ENCODE data around the gene PPP4R2.
"Not testable (repeated sequence)": the region's sequence is repeated elsewhere in the genome, so short reads cannot be mapped to it uniquely, and the experiment has no call there.

The PPP4R2 gene

GRCh38 chr3:73060302-73060723 lies 63.7 kb downstream of the PPP4R2 start:
- no peak overlapping the region for H3K27ac ChIP-seq (ENCODE audit: insufficient read depth in 1 of 2, low read depth in 1 of 2, low read length in 2 of 2, poor library complexity in 1 of 2, severe bottlenecking in 2 of 2)
- H3K4me3 ChIP-seq (ENCODE audit: control insufficient read depth in 1 of 7, extremely low read depth in 1 of 7, insufficient read depth in 4 of 7, low read depth in 2 of 7, low read length in 6 of 7): no peak overlapping the region
- no CpG with 5 or more reads among the region's 1 CpG for WGBS (ENCODE audit: insufficient coverage)
- no peaks in the 10 kb centered on the region for H3K9me3 ChIP-seq (ENCODE audit: control extremely low read depth in 1 of 5, control insufficient read depth in 4 of 5, insufficient read depth in 2 of 5, low read depth in 1 of 5, low read length in 4 of 5)
- no peak for DNase-seq
- ChIA-PET CTCF (interaction anchor here (1.0 to 1.8 kb wide), 2 partner anchors 209 to 395 kb away, joined by 3 to 6 read pairs; no protein-coding TSS in a partner anchor), POLR2A (no interaction called here)
- H3K27me3 ChIP-seq (replicated peaks in 2 of 5; ENCODE audit: control insufficient read depth in 4 of 5, insufficient read depth in 5 of 5, low read length in 4 of 5): no peaks in the 10 kb centered on the region
- peaks cover 10 to 48% (median 33%) of the 10 kb centered on the region in 4 experiments for H3K36me3 ChIP-seq (ENCODE audit: control insufficient read depth in 4 of 4, insufficient read depth in 4 of 4, low read length in 3 of 4)
- peaks cover 0 to 2% (median under 1%) of the 10 kb centered on the region in 4 experiments for H3K4me1 ChIP-seq (ENCODE audit: control extremely low read depth in 1 of 4, control insufficient read depth in 4 of 4, insufficient read depth in 4 of 4, low read length in 3 of 4)

DNA sequence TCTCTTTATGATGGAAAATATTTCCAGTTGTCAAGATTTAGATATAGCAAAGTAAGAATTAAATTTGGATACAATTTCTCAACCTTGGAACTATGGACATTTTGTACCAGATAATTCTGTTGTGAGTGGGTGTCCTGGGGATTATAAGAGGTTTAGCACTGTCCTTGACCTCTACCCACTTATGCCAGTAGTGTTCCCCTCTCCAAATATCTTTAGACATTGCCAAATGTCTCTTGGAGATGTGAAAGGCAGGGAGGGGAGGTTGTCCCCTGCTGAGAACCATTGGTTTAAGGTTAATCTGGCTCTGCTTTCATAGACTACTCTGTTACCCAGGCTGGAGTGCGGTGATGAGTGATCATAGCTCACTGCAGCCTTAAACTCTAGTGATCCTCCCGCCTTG lies 64.8 kb downstream of the PPP4R2 start, which contains the start of gene EBLN2:
EBLN2 (plus strand) TSS at position 244 of the 400 bp plus-strand sequence. CDS start 423 bp downstream, outside the sequence.
- Histone ChIP-seq H3K9me3 (ENCODE audit: control extremely low read depth in 1 of 5, control insufficient read depth in 4 of 5, insufficient read depth in 2 of 5, low read depth in 1 of 5, low read length in 4 of 5) (no peaks in the 10 kb centered on the region), H3K27me3 (replicated peaks in 2 of 5; ENCODE audit: control insufficient read depth in 4 of 5, insufficient read depth in 5 of 5, low read length in 4 of 5) (no peaks in the 10 kb centered on the region), H3K27ac (ENCODE audit: insufficient read depth in 1 of 2, low read depth in 1 of 2, low read length in 2 of 2, poor library complexity in 1 of 2, severe bottlenecking in 2 of 2) (no peak within 1 kb of the TSS), H3K36me3 (ENCODE audit: control insufficient read depth in 4 of 4, insufficient read depth in 4 of 4, low read length in 3 of 4) (peaks cover 10 to 50% (median 33%) of the 10 kb centered on the region in 4 experiments), H3K4me3 (ENCODE audit: control insufficient read depth in 1 of 7, extremely low read depth in 1 of 7, insufficient read depth in 4 of 7, low read depth in 2 of 7, low read length in 6 of 7) (no peak within 1 kb of the TSS), H3K4me1 (ENCODE audit: control extremely low read depth in 1 of 4, control insufficient read depth in 4 of 4, insufficient read depth in 4 of 4, low read length in 3 of 4) (no peaks in the 10 kb centered on the region)
- 100% methylated on average over 1 of the region's 2 CpGs for WGBS (ENCODE audit: insufficient coverage)
- DNase-seq: no peak
- POLR2A ChIA-PET: no interaction called here
- CTCF ChIA-PET: interaction anchor here (1.0 kb wide), 1 partner anchor 396 kb away, joined by 3 read pairs; no protein-coding TSS in a partner anchor

- H3K27ac ChIP-seq (ENCODE audit: insufficient read depth in 1 of 2, low read depth in 1 of 2, low read length in 2 of 2, poor library complexity in 1 of 2, severe bottlenecking in 2 of 2); H3K27me3 ChIP-seq (replicated peaks in 2 of 5; ENCODE audit: control insufficient read depth in 4 of 5, insufficient read depth in 5 of 5, low read length in 4 of 5); H3K9me3 ChIP-seq (ENCODE audit: control extremely low read depth in 1 of 5, control insufficient read depth in 4 of 5, insufficient read depth in 2 of 5, low read depth in 1 of 5, low read length in 4 of 5); POLR2A ChIA-PET; DNase-seq; H3K4me1 ChIP-seq (ENCODE audit: control extremely low read depth in 1 of 4, control insufficient read depth in 4 of 4, insufficient read depth in 4 of 4, low read length in 3 of 4); H3K4me3 ChIP-seq (ENCODE audit: control insufficient read depth in 1 of 7, extremely low read depth in 1 of 7, insufficient read depth in 4 of 7, low read depth in 2 of 7, low read length in 6 of 7): not testable (repeated sequence)
- CTCF ChIA-PET: interaction anchor here (0.7 to 1.3 kb wide), 2 partner anchors 42 to 121 kb away, joined by 3 read pairs; no protein-coding TSS in a partner anchor
- peaks cover 7 to 49% (median 31%) of the 10 kb centered on the region in 4 experiments for H3K36me3 ChIP-seq (ENCODE audit: control insufficient read depth in 4 of 4, insufficient read depth in 4 of 4, low read length in 3 of 4)
These were observed 69.6 kb downstream of the PPP4R2 start for GRCh38 chr3:73066243-73066642.

- Histone ChIP-seq H3K4me1 (ENCODE audit: control extremely low read depth in 1 of 4, control insufficient read depth in 4 of 4, insufficient read depth in 4 of 4, low read length in 3 of 4) (peaks cover 0 to 4% (median 0%) of the 10 kb centered on the region in 4 experiments), H3K9me3 (ENCODE audit: control extremely low read depth in 1 of 5, control insufficient read depth in 4 of 5, insufficient read depth in 2 of 5, low read depth in 1 of 5, low read length in 4 of 5) (no peaks in the 10 kb centered on the region), H3K27ac (ENCODE audit: insufficient read depth in 1 of 2, low read depth in 1 of 2, low read length in 2 of 2, poor library complexity in 1 of 2, severe bottlenecking in 2 of 2) (no peak overlapping the region), H3K4me3 (ENCODE audit: control insufficient read depth in 1 of 7, extremely low read depth in 1 of 7, insufficient read depth in 4 of 7, low read depth in 2 of 7, low read length in 6 of 7) (no peak overlapping the region), H3K27me3 (replicated peaks in 2 of 5; ENCODE audit: control insufficient read depth in 4 of 5, insufficient read depth in 5 of 5, low read length in 4 of 5) (no peaks in the 10 kb centered on the region), H3K36me3 (ENCODE audit: control insufficient read depth in 4 of 4, insufficient read depth in 4 of 4, low read length in 3 of 4) (peaks cover 3 to 30% (median 17%) of the 10 kb centered on the region in 4 experiments)
- DNase-seq: no peak
- WGBS (ENCODE audit: insufficient coverage): 100% methylated on average over 1 of the region's 3 CpGs
- ChIA-PET POLR2A (no interaction called here), CTCF (no interaction called here)
These were observed 71.8 kb downstream of the PPP4R2 start for GRCh38 chr3:73068419-73068818.

DNA sequence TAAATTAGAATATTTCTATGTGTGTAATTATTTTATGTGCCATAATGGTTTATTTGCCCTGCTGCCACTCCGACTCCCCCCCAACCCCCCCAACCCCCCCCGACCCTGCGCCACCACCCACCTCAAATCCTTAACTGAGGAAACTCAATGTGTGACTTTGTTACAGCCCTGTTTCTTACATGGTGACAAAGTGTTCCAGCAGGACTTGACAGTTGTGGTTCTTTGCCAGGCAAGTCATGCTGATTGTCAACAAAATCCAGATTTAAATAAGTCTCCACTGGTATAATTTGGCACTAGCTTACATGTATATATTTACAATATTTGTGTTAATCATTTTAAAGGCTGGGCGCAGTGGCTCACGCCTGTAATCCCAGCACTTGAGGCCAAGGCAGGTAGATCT lies 72.6 kb downstream of the PPP4R2 start:
- Histone ChIP-seq H3K4me3 (ENCODE audit: control insufficient read depth in 1 of 7, extremely low read depth in 1 of 7, insufficient read depth in 4 of 7, low read depth in 2 of 7, low read length in 6 of 7) (no peak overlapping the region), H3K9me3 (ENCODE audit: control extremely low read depth in 1 of 5, control insufficient read depth in 4 of 5, insufficient read depth in 2 of 5, low read depth in 1 of 5, low read length in 4 of 5) (no peaks in the 10 kb centered on the region), H3K27me3 (replicated peaks in 2 of 5; ENCODE audit: control insufficient read depth in 4 of 5, insufficient read depth in 5 of 5, low read length in 4 of 5) (no peaks in the 10 kb centered on the region), H3K36me3 (ENCODE audit: control insufficient read depth in 4 of 4, insufficient read depth in 4 of 4, low read length in 3 of 4) (peaks cover 3 to 22% (median 13%) of the 10 kb centered on the region in 4 experiments), H3K27ac (ENCODE audit: insufficient read depth in 1 of 2, low read depth in 1 of 2, low read length in 2 of 2, poor library complexity in 1 of 2, severe bottlenecking in 2 of 2) (no peak overlapping the region), H3K4me1 (ENCODE audit: control extremely low read depth in 1 of 4, control insufficient read depth in 4 of 4, insufficient read depth in 4 of 4, low read length in 3 of 4) (peaks cover 0 to 4% (median 0%) of the 10 kb centered on the region in 4 experiments)
- no peak for DNase-seq
- 92% methylated on average over 2 of the region's 5 CpGs for WGBS (ENCODE audit: insufficient coverage)
- ChIA-PET POLR2A (no interaction called here), CTCF (no interaction called here)

DNA sequence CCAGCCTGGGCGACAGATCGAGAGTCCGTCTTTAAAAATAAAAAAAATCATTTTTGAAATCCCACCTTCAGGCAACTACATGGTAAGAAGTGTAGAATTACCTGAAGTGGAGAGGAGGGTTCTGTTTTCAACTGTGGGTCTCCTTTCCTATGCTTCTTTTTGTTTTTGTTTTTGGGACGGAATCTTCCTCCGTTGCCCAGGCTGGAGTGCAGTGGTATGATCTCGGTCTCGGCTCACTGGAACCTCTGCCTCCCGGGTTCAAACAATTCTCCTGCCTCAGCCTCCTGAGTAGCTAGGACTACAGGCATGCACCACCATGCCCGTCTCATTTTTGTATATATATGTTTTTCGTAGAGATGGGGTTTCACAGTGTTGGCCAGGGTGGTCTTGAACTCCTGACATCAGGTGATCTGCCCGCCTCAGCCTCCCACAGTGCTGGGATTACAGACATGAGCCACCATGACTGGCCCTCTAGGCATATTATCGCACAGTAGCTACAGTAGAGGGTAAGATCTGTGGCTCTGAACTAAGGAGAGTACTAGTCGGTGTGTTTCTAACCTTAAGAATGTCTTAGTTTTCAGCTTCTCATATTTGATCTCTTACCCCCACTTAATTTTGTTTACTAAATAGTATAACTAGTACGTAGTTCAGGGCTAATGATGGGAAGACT lies 73.3 kb downstream of the PPP4R2 start:
- ChIA-PET POLR2A (no interaction called here), CTCF (no interaction called here)
- DNase-seq: no peak
- no peak overlapping the region for H3K4me3 ChIP-seq (ENCODE audit: control insufficient read depth in 1 of 7, extremely low read depth in 1 of 7, insufficient read depth in 4 of 7, low read depth in 2 of 7, low read length in 6 of 7)
- peaks cover 2 to 15% (median 9%) of the 10 kb centered on the region in 4 experiments for H3K36me3 ChIP-seq (ENCODE audit: control insufficient read depth in 4 of 4, insufficient read depth in 4 of 4, low read length in 3 of 4)
- H3K27ac ChIP-seq (ENCODE audit: insufficient read depth in 1 of 2, low read depth in 1 of 2, low read length in 2 of 2, poor library complexity in 1 of 2, severe bottlenecking in 2 of 2): no peak overlapping the region
- H3K27me3 ChIP-seq (replicated peaks in 2 of 5; ENCODE audit: control insufficient read depth in 4 of 5, insufficient read depth in 5 of 5, low read length in 4 of 5): no peaks in the 10 kb centered on the region
- WGBS (ENCODE audit: insufficient coverage): 97% methylated on average over 6 of the region's 14 CpGs
- H3K9me3 ChIP-seq (ENCODE audit: control extremely low read depth in 1 of 5, control insufficient read depth in 4 of 5, insufficient read depth in 2 of 5, low read depth in 1 of 5, low read length in 4 of 5): no peaks in the 10 kb centered on the region
- peaks cover 0 to 4% (median 0%) of the 10 kb centered on the region in 4 experiments for H3K4me1 ChIP-seq (ENCODE audit: control extremely low read depth in 1 of 4, control insufficient read depth in 4 of 4, insufficient read depth in 4 of 4, low read length in 3 of 4)

Measured in common myeloid progenitor, CD34-positive (primary cell).